Measurements from ENCODE around the gene MC1R.

DNA sequence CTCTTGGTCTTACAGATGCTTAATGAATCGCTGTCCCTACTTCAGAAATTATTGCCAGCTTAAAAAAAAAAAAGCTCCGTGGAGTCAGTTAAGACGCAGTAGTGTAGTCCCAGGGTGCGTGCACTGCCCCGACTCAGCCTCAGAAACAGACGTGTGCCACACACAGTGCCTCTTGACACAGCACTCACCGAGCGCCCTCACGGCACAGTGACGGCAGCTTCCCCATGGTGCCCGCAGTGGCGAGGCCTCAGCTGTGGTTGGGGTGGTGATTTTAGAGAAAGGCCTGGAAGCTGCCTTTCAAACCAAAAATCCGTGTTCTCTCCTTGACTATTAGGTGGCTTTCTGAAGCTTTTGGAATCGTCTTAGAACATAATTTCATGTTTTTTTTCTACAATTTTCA, 31.4 kb upstream of the MC1R start:
- TF ChIP-seq, protein P1, sequence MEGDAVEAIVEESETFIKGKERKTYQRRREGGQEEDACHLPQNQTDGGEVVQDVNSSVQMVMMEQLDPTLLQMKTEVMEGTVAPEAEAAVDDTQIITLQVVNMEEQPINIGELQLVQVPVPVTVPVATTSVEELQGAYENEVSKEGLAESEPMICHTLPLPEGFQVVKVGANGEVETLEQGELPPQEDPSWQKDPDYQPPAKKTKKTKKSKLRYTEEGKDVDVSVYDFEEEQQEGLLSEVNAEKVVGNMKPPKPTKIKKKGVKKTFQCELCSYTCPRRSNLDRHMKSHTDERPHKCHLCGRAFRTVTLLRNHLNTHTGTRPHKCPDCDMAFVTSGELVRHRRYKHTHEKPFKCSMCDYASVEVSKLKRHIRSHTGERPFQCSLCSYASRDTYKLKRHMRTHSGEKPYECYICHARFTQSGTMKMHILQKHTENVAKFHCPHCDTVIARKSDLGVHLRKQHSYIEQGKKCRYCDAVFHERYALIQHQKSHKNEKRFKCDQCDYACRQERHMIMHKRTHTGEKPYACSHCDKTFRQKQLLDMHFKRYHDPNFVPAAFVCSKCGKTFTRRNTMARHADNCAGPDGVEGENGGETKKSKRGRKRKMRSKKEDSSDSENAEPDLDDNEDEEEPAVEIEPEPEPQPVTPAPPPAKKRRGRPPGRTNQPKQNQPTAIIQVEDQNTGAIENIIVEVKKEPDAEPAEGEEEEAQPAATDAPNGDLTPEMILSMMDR (IDR thresholded peaks at IDR 0.05), result no peak
- TF ChIP-seq ESRRA (CRISPR knock-in tag; IDR thresholded peaks at IDR 0.05; ENCODE audit: borderline replicate concordance), result no peak
- TF ChIP-seq NFE2L1 (CRISPR knock-in tag; IDR thresholded peaks at IDR 0.05), result no peak
- TF ChIP-seq, protein P2, sequence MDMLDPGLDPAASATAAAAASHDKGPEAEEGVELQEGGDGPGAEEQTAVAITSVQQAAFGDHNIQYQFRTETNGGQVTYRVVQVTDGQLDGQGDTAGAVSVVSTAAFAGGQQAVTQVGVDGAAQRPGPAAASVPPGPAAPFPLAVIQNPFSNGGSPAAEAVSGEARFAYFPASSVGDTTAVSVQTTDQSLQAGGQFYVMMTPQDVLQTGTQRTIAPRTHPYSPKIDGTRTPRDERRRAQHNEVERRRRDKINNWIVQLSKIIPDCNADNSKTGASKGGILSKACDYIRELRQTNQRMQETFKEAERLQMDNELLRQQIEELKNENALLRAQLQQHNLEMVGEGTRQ (CRISPR knock-in tag; IDR thresholded peaks at IDR 0.05), result no peak
- no peak for TF ChIP-seq NR2C2 (CRISPR knock-in tag; IDR thresholded peaks at IDR 0.05)
- TF ChIP-seq, protein P3, sequence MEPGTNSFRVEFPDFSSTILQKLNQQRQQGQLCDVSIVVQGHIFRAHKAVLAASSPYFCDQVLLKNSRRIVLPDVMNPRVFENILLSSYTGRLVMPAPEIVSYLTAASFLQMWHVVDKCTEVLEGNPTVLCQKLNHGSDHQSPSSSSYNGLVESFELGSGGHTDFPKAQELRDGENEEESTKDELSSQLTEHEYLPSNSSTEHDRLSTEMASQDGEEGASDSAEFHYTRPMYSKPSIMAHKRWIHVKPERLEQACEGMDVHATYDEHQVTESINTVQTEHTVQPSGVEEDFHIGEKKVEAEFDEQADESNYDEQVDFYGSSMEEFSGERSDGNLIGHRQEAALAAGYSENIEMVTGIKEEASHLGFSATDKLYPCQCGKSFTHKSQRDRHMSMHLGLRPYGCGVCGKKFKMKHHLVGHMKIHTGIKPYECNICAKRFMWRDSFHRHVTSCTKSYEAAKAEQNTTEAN (CRISPR knock-in tag; IDR thresholded peaks at IDR 0.05), result no peak
- TF ChIP-seq, protein P4, sequence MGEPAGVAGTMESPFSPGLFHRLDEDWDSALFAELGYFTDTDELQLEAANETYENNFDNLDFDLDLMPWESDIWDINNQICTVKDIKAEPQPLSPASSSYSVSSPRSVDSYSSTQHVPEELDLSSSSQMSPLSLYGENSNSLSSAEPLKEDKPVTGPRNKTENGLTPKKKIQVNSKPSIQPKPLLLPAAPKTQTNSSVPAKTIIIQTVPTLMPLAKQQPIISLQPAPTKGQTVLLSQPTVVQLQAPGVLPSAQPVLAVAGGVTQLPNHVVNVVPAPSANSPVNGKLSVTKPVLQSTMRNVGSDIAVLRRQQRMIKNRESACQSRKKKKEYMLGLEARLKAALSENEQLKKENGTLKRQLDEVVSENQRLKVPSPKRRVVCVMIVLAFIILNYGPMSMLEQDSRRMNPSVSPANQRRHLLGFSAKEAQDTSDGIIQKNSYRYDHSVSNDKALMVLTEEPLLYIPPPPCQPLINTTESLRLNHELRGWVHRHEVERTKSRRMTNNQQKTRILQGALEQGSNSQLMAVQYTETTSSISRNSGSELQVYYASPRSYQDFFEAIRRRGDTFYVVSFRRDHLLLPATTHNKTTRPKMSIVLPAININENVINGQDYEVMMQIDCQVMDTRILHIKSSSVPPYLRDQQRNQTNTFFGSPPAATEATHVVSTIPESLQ (CRISPR knock-in tag; IDR thresholded peaks at IDR 0.05), result no peak
- TF ChIP-seq MYBL2 (CRISPR knock-in tag; IDR thresholded peaks at IDR 0.05), result no peak
- TF ChIP-seq, protein P5, sequence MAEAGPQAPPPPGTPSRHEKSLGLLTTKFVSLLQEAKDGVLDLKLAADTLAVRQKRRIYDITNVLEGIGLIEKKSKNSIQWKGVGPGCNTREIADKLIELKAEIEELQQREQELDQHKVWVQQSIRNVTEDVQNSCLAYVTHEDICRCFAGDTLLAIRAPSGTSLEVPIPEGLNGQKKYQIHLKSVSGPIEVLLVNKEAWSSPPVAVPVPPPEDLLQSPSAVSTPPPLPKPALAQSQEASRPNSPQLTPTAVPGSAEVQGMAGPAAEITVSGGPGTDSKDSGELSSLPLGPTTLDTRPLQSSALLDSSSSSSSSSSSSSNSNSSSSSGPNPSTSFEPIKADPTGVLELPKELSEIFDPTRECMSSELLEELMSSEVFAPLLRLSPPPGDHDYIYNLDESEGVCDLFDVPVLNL (CRISPR knock-in tag; IDR thresholded peaks at IDR 0.05; ENCODE audit: borderline replicate concordance, low read depth), result no peak
- no peak for TF ChIP-seq ZBTB21 (CRISPR knock-in tag; IDR thresholded peaks at IDR 0.05; ENCODE audit: borderline replicate concordance)
- no peak for TF ChIP-seq FOXK1 (CRISPR knock-in tag; IDR thresholded peaks at IDR 0.05)
- no peak for TF ChIP-seq ZNF121 (CRISPR knock-in tag; IDR thresholded peaks at IDR 0.05)
- TF ChIP-seq, protein P6, sequence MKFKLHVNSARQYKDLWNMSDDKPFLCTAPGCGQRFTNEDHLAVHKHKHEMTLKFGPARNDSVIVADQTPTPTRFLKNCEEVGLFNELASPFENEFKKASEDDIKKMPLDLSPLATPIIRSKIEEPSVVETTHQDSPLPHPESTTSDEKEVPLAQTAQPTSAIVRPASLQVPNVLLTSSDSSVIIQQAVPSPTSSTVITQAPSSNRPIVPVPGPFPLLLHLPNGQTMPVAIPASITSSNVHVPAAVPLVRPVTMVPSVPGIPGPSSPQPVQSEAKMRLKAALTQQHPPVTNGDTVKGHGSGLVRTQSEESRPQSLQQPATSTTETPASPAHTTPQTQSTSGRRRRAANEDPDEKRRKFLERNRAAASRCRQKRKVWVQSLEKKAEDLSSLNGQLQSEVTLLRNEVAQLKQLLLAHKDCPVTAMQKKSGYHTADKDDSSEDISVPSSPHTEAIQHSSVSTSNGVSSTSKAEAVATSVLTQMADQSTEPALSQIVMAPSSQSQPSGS (CRISPR knock-in tag; IDR thresholded peaks at IDR 0.05; ENCODE audit: borderline replicate concordance, low read depth), result no peak

Data from WTC11 (cell line).